ENCODE results near the gene GPR32. TPM values are rescaled to one million over a fixed set of nuclear protein-coding genes. Genes with fewer than 3 reads are reported as not detected.

The GPR32 gene
- total RNA-seq, 1 donor from 2014 or later, result not detected

GRCh38 chr19:50812474-50812873, 42.2 kb downstream of the GPR32 start:
- peaks cover 15% of the 10 kb centered on the region for H3K27me3 Mint-ChIP-seq (ENCODE audit: unreplicated experiment)
- H3K27ac Mint-ChIP-seq (ENCODE audit: unreplicated experiment), result no peak overlapping the region
- H3K9me3 Mint-ChIP-seq (ENCODE audit: unreplicated experiment), result no peaks in the 10 kb centered on the region
- no peak for TF ChIP-seq CTCF (IDR thresholded peaks at IDR 0.05)
- H3K4me1 Mint-ChIP-seq (ENCODE audit: unreplicated experiment), result peaks cover 1% of the 10 kb centered on the region
- H3K4me3 Mint-ChIP-seq (ENCODE audit: unreplicated experiment), result no peak overlapping the region
- no peaks in the 10 kb centered on the region for H3K36me3 Mint-ChIP-seq (ENCODE audit: unreplicated experiment)
- no peak for DNase-seq (ENCODE audit: extremely low spot score, unreplicated experiment)

- H3K9me3 Mint-ChIP-seq (ENCODE audit: unreplicated experiment), result no peaks in the 10 kb centered on the region
- no peaks in the 10 kb centered on the region for H3K36me3 Mint-ChIP-seq (ENCODE audit: unreplicated experiment)
- H3K27me3 Mint-ChIP-seq (ENCODE audit: unreplicated experiment), result peaks cover 29% of the 10 kb centered on the region
- H3K4me3 Mint-ChIP-seq (ENCODE audit: unreplicated experiment), result no peak overlapping the region
- peaks cover 11% of the 10 kb centered on the region for H3K4me1 Mint-ChIP-seq (ENCODE audit: unreplicated experiment)
- no peak for DNase-seq (ENCODE audit: extremely low spot score, unreplicated experiment)
- TF ChIP-seq CTCF (IDR thresholded peaks at IDR 0.05), result no peak
- H3K27ac Mint-ChIP-seq (ENCODE audit: unreplicated experiment), result no peak overlapping the region
Observed at GRCh38 chr19:50814883-50815282, 44.6 kb downstream of the GPR32 start.

- Mint-ChIP-seq H3K27ac (ENCODE audit: unreplicated experiment) (no peak overlapping the region), H3K4me1 (ENCODE audit: unreplicated experiment) (peaks cover 16% of the 10 kb centered on the region), H3K9me3 (ENCODE audit: unreplicated experiment) (no peaks in the 10 kb centered on the region), H3K27me3 (ENCODE audit: unreplicated experiment) (peaks cover 35% of the 10 kb centered on the region), H3K4me3 (ENCODE audit: unreplicated experiment) (no peak overlapping the region), H3K36me3 (ENCODE audit: unreplicated experiment) (no peaks in the 10 kb centered on the region)
- DNase-seq (ENCODE audit: extremely low spot score, unreplicated experiment), result no peak
- no peak for TF ChIP-seq CTCF (IDR thresholded peaks at IDR 0.05)
Observed at GRCh38 chr19:50815439-50815838, 45.2 kb downstream of the GPR32 start.

- H3K27me3 Mint-ChIP-seq (ENCODE audit: unreplicated experiment), result peaks cover 50% of the 10 kb centered on the region
- H3K9me3 Mint-ChIP-seq (ENCODE audit: unreplicated experiment), result no peaks in the 10 kb centered on the region
- no peak for DNase-seq (ENCODE audit: extremely low spot score, unreplicated experiment)
- no peak overlapping the region for H3K27ac Mint-ChIP-seq (ENCODE audit: unreplicated experiment)
- no peak for TF ChIP-seq CTCF (IDR thresholded peaks at IDR 0.05)
- peaks cover 21% of the 10 kb centered on the region for H3K4me1 Mint-ChIP-seq (ENCODE audit: unreplicated experiment)
- peak overlapping the region; percentile 67 for H3K4me3 Mint-ChIP-seq (ENCODE audit: unreplicated experiment)
- H3K36me3 Mint-ChIP-seq (ENCODE audit: unreplicated experiment), result no peaks in the 10 kb centered on the region
Observed at GRCh38 chr19:50817941-50818858, 47.9 kb downstream of the GPR32 start.

GRCh38 chr19:50818859-50819472, 48.7 kb downstream of the GPR32 start:
- peaks cover 21% of the 10 kb centered on the region for H3K4me1 Mint-ChIP-seq (ENCODE audit: unreplicated experiment)
- peaks cover 50% of the 10 kb centered on the region for H3K27me3 Mint-ChIP-seq (ENCODE audit: unreplicated experiment)
- H3K36me3 Mint-ChIP-seq (ENCODE audit: unreplicated experiment), result no peaks in the 10 kb centered on the region
- H3K4me3 Mint-ChIP-seq (ENCODE audit: unreplicated experiment), result peak overlapping the region; percentile 33
- H3K9me3 Mint-ChIP-seq (ENCODE audit: unreplicated experiment), result no peaks in the 10 kb centered on the region
- no peak for DNase-seq (ENCODE audit: extremely low spot score, unreplicated experiment)
- H3K27ac Mint-ChIP-seq (ENCODE audit: unreplicated experiment), result no peak overlapping the region
- no peak for TF ChIP-seq CTCF (IDR thresholded peaks at IDR 0.05)

Data from osteocyte (in vitro differentiated cells).